ENCODE data around the gene NBEA.

Gene NBEA

GRCh38 chr13:35720290-35720689 is 778.2 kb downstream of the NBEA start:
- no peak overlapping the region for H3K27ac Mint-ChIP-seq
- intact Hi-C loops (cut with micrococcal nuclease) = no loop called here

GRCh38 chr13:35720690-35721554 is 778.9 kb downstream of the NBEA start:
- no peaks in the 10 kb centered on the region for H3K9me3 Mint-ChIP-seq
- intact Hi-C loops (cut with micrococcal nuclease) = no loop called here
- peaks cover 20% of the 10 kb centered on the region for H3K4me1 Mint-ChIP-seq (ENCODE audit: low read depth)
- no peak overlapping the region for H3K4me3 Mint-ChIP-seq
- no peaks in the 10 kb centered on the region for H3K36me3 Mint-ChIP-seq (ENCODE audit: low read depth)
- peaks cover 3% of the 10 kb centered on the region for H3K27me3 Mint-ChIP-seq
- H3K27ac Mint-ChIP-seq = no peak overlapping the region

More at GRCh38 chr13:35720290-35720689, 778.2 kb downstream of the NBEA start:
- Mint-ChIP-seq H3K4me1 (ENCODE audit: low read depth) (peaks cover 20% of the 10 kb centered on the region), H3K9me3 (no peaks in the 10 kb centered on the region), H3K36me3 (ENCODE audit: low read depth) (no peaks in the 10 kb centered on the region), H3K27me3 (peaks cover 2% of the 10 kb centered on the region), H3K4me3 (no peak overlapping the region)

Measured in dendritic cell treated with granulocyte-macrophage colony-stimulating factor and Interleukin-4, amounts not matched to agents 40 ng/mL and 50 ng/mL, for 4 days (primary cell).